T-helper 1 cell treated with Interleukin-12 subunit alpha and Interleukin-12 subunit beta and Interleukin-4 antibody, amounts not matched to agents 30 μg/mL and 1 μg/mL, for 36 hours (primary cell): Measurements from ENCODE around the gene SLC4A7.
"Not testable (repeated sequence)": the region's sequence is repeated elsewhere in the genome, so short reads cannot be mapped to it uniquely, and the experiment has no call there.

Experiments
- H3K27ac Mint-ChIP-seq: one replicate; pipeline ENCODE4 v1.8.0; 2021; ENCODE audit warnings: mild to moderate bottlenecking, mixed read lengths
- H3K27me3 Mint-ChIP-seq: one replicate; pipeline ENCODE4 v1.8.0; 2021; ENCODE audit warnings: low read depth, mixed read lengths
- H3K36me3 Mint-ChIP-seq: one replicate; pipeline ENCODE4 v1.8.0; 2021; ENCODE audit warnings: low read depth, mixed read lengths
- H3K4me1 Mint-ChIP-seq: one replicate; pipeline ENCODE4 v1.8.0; 2021; ENCODE audit warnings: low read depth, mixed read lengths
- H3K4me3 Mint-ChIP-seq: one replicate; pipeline ENCODE4 v1.8.0; 2021; ENCODE audit warnings: mild to moderate bottlenecking, moderate library complexity, mixed read lengths
- H3K9me3 Mint-ChIP-seq: one replicate; pipeline ENCODE4 v1.8.0; 2021; ENCODE audit warnings: mixed read lengths

SLC4A7 gene

GRCh38 chr3:27345959-27346865, 138.0 kb downstream of the SLC4A7 start:
- Mint-ChIP-seq H3K36me3 (peaks cover 2% of the 10 kb centered on the region), H3K4me3 (no peak overlapping the region), H3K27me3 (peaks cover 9% of the 10 kb centered on the region), H3K27ac (no peak overlapping the region), H3K9me3 (no peaks in the 10 kb centered on the region), H3K4me1 (peaks cover 8% of the 10 kb centered on the region)

DNA sequence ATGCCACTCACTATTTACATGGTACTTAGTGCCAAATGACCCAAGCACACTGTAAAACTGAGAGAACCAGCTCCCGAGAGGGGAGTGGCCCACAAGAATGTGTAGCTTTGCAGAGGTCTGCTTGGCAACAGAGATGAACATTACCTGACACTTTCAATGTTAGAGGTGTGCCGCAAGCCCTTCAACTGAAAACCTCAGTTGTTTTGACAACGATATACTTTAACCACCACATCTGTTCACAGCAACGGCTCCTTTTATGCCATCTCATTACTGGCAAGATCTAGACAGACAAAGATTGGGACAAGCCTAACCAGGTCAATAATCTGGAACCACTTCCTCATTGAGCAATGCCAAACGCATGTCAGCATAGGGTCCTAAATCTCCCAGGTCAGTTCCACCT, 138.7 kb downstream of the SLC4A7 start:
- Mint-ChIP-seq H3K4me1 (peaks cover 8% of the 10 kb centered on the region), H3K27me3 (peaks cover 9% of the 10 kb centered on the region), H3K27ac (no peak overlapping the region), H3K4me3 (no peak overlapping the region), H3K36me3 (peaks cover 2% of the 10 kb centered on the region), H3K9me3 (no peaks in the 10 kb centered on the region)

- Mint-ChIP-seq H3K9me3 (no peaks in the 10 kb centered on the region), H3K36me3 (peaks cover 2% of the 10 kb centered on the region), H3K27ac (no peak overlapping the region), H3K4me3 (no peak overlapping the region), H3K27me3 (peaks cover 9% of the 10 kb centered on the region), H3K4me1 (peaks cover 8% of the 10 kb centered on the region)
Observed at GRCh38 chr3:27345045-27345444, 139.1 kb downstream of the SLC4A7 start.

DNA sequence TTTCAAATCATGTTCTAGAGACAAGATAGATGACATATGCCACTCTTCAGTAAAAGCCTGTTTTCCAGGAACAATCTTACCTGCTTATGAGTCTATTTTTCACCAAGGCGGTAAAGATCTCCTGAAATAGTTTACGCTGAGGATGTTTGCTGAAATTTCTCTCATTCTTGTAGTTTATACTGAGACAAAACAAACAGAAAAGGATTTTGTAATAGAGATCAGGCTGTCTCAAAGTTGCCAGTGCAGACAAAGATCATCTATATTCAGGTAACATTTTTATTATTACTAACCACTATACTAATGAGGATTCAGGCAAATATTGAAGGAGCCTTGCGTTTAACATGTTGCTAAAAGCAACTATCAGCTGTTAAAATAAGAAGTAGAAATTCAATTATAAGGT, 140.0 kb downstream of the SLC4A7 start:
- peaks cover 2% of the 10 kb centered on the region for H3K36me3 Mint-ChIP-seq
- no peak overlapping the region for H3K27ac Mint-ChIP-seq
- peaks cover 9% of the 10 kb centered on the region for H3K27me3 Mint-ChIP-seq
- H3K4me3 Mint-ChIP-seq: no peak overlapping the region
- H3K9me3 Mint-ChIP-seq: no peaks in the 10 kb centered on the region
- peaks cover 4% of the 10 kb centered on the region for H3K4me1 Mint-ChIP-seq

DNA sequence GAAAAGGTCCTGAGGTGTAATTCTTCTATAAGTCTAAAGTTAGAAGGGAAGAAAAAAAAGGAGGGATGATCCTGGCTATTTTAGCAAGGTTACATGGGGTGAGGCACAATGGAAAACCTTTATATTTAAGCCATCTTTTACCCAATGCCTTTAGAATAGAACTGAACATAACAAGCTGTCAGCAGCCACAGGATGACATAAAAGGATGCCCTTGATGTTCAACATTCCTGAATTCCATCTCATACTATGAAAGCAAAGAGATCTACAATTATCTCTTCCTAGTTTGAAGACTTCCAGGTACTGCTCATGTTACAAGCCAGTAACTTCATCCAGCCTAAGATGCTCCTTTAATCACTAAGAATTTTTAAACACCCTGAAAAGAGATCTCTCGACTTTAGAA, 141.9 kb downstream of the SLC4A7 start:
- Mint-ChIP-seq H3K9me3 (no peaks in the 10 kb centered on the region), H3K27me3 (peaks cover 9% of the 10 kb centered on the region), H3K27ac (no peak overlapping the region), H3K36me3 (peaks cover 2% of the 10 kb centered on the region), H3K4me3 (no peak overlapping the region), H3K4me1 (peaks cover 4% of the 10 kb centered on the region)

- Mint-ChIP-seq H3K4me1 (peaks cover 3% of the 10 kb centered on the region), H3K9me3 (no peaks in the 10 kb centered on the region), H3K36me3 (peaks cover 2% of the 10 kb centered on the region), H3K27ac (no peak overlapping the region), H3K4me3 (no peak overlapping the region), H3K27me3 (peaks cover 17% of the 10 kb centered on the region)
Observed at GRCh38 chr3:27340534-27340933, 143.7 kb downstream of the SLC4A7 start.

GRCh38 chr3:27335571-27335970, 148.6 kb downstream of the SLC4A7 start:
- Mint-ChIP-seq H3K9me3 (no peaks in the 10 kb centered on the region), H3K4me1 (no peaks in the 10 kb centered on the region), H3K27me3 (peaks cover 14% of the 10 kb centered on the region), H3K4me3 (no peak overlapping the region), H3K27ac (no peak overlapping the region), H3K36me3 (no peaks in the 10 kb centered on the region)

GRCh38 chr3:27333843-27334242, 150.3 kb downstream of the SLC4A7 start:
- Mint-ChIP-seq H3K9me3 (no peaks in the 10 kb centered on the region), H3K27me3 (peaks cover 14% of the 10 kb centered on the region), H3K4me1 (no peaks in the 10 kb centered on the region), H3K4me3 (no peak overlapping the region), H3K27ac (no peak overlapping the region), H3K36me3 (no peaks in the 10 kb centered on the region)

GRCh38 chr3:27328982-27329762, 155.0 kb downstream of the SLC4A7 start:
- not testable (repeated sequence) for H3K9me3 Mint-ChIP-seq, H3K27ac Mint-ChIP-seq, H3K4me1 Mint-ChIP-seq, H3K36me3 Mint-ChIP-seq, H3K27me3 Mint-ChIP-seq, H3K4me3 Mint-ChIP-seq

DNA sequence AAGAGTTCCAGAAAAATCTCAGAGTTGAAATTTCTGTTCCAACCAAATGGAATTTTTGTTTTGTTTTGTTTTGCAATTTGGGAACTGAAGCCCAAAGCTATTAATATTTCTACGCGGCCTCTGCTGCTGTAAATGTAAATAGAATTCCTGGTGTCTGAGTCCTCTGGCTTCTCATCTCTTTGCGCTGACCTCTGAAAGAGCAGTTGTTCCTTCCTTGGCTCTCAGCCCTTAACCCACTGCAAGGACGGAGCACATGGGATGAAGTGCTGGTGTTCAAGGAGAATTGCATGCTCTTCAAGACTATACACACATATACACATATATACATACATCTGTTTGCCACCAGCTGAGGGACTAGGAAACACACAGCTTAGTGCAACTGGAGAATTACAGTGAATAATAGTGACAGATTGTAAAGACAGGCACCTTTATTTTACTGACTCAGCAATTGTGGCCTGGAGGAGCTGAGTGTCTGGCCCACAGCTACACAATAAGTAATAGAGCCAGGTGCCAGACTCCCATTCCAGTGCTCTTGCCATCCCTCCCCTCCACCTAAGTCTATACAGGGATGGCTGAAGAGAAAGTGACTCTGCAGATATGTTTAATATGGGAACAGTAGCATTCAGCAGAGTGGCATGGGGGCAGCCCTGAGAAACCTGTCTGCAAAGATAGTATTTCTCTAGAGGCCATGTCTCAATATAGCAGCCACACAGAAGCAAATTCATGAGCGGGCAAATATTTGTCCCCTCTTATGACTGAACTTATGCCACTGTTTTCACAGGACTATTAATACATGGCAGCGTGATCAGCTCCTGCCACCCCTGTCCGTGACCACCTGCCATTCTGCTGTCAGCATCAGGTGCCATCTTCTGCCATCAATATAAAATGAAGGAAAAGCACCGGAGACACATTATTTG, 157.3 kb downstream of the SLC4A7 start:
- H3K27me3 Mint-ChIP-seq: no peaks in the 10 kb centered on the region
- no peak overlapping the region for H3K4me3 Mint-ChIP-seq
- H3K9me3 Mint-ChIP-seq: no peaks in the 10 kb centered on the region
- H3K36me3 Mint-ChIP-seq: no peaks in the 10 kb centered on the region
- H3K27ac Mint-ChIP-seq: no peak overlapping the region
- H3K4me1 Mint-ChIP-seq: no peaks in the 10 kb centered on the region

DNA sequence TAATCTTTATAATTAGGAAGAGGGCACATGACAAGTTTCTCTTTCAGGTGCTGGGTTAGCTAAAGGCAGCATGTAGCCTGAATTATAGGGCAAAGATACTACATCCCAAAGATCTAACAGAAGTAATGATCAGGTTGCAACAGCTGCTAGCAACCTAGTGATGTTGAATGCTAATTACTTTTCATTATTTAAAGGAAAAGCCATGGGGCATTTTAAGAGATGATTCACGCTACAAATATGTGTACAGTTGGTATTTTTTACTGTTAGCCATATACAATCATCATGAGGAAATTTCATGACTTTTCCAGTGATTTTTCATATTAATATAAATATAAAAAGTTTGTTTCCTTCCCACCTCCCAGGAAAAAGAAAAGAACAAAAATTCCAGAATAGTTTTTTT, 158.0 kb downstream of the SLC4A7 start:
- Mint-ChIP-seq H3K36me3 (no peaks in the 10 kb centered on the region), H3K4me1 (no peaks in the 10 kb centered on the region), H3K27ac (no peak overlapping the region), H3K27me3 (no peaks in the 10 kb centered on the region), H3K4me3 (no peak overlapping the region), H3K9me3 (no peaks in the 10 kb centered on the region)

DNA sequence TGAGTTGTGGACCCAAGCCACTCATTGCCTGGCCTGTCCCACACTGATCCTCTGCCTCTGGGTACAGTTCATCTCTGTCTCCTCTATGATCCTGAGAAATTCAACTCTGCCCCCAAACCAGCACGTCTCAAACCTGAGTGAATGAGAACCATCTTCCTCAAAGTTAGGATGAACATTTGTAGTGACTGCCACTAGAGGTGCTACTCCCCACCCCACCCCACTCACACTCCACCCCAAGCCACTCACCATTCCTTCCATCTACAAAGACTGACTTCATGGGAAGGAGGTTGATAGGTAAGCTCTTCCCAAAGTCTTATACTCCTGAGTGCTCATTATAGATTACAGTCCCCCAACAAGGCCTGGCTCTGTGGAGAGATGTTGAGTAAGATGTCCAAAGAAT, 158.8 kb downstream of the SLC4A7 start:
- Mint-ChIP-seq H3K27me3 (no peaks in the 10 kb centered on the region), H3K27ac (no peak overlapping the region), H3K4me1 (no peaks in the 10 kb centered on the region), H3K4me3 (no peak overlapping the region), H3K9me3 (no peaks in the 10 kb centered on the region), H3K36me3 (no peaks in the 10 kb centered on the region)

DNA sequence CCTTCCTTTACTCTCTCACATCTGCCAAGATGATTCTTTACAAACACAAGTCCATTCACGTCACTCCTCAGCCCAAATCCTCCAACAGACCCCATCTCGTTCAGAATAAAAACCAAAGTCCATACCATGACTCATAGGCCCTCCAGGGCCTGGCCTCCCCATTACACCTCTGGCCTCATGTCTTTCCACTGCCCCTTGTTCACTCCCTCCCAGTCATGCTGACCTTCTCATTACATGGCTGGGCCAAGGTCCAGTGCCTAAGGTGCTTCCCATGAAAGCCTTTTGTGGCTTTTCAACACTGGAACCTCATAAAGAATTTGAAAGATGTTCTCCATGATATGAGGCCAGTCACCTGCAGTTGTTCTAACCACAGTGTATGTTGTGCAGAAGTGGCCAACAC, 159.5 kb downstream of the SLC4A7 start:
- Mint-ChIP-seq H3K27me3 (no peaks in the 10 kb centered on the region), H3K4me1 (no peaks in the 10 kb centered on the region), H3K36me3 (no peaks in the 10 kb centered on the region), H3K27ac (no peak overlapping the region), H3K4me3 (no peak overlapping the region), H3K9me3 (no peaks in the 10 kb centered on the region)

- Mint-ChIP-seq H3K4me1 (no peaks in the 10 kb centered on the region), H3K27me3 (no peaks in the 10 kb centered on the region), H3K4me3 (no peak overlapping the region), H3K27ac (no peak overlapping the region), H3K9me3 (no peaks in the 10 kb centered on the region), H3K36me3 (no peaks in the 10 kb centered on the region)
Observed at GRCh38 chr3:27323087-27323570, 161.1 kb downstream of the SLC4A7 start.
